ENCODE results near the gene ZFP36L2.
"Not testable (repeated sequence)": the region's sequence is repeated elsewhere in the genome, so short reads cannot be mapped to it uniquely, and the experiment has no call there.

The ZFP36L2 gene

DNA sequence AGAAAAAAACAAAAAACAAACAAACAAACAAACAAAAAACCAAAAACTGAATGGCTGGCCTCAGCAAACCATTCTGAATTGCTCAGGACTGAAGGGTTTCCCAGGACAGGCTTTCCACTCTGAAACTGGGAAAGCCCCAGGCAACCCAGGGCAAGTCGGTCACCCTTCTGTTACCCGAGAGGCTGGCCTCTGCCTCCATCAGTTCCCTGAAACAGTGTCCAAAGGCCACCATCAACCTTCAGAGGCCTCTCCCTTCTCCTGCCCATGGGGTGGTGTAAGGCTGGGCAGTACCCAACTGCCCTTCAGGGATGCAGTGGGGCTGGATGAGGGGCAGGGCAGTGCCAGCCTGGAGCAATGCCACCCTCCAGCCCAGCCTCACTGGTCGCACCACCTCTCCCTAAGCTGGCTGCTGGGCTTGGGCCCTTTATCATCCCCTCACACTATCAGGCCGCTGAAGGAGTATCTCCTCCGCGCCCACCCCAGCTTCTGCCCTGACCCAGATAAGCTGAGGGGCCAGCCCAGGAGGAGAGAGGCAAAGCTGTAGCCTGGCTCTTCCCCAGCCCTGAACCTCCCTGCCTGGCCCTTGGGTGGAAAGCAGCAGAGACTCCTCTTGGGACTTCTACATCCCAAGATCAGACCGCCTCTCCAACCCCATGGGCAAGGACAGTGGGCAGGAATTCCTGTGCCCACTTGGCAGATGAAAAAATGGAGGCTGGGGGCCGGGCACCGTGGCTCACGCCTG, 35.9 kb downstream of the ZFP36L2 start:
- TF ChIP-seq, protein P1, sequence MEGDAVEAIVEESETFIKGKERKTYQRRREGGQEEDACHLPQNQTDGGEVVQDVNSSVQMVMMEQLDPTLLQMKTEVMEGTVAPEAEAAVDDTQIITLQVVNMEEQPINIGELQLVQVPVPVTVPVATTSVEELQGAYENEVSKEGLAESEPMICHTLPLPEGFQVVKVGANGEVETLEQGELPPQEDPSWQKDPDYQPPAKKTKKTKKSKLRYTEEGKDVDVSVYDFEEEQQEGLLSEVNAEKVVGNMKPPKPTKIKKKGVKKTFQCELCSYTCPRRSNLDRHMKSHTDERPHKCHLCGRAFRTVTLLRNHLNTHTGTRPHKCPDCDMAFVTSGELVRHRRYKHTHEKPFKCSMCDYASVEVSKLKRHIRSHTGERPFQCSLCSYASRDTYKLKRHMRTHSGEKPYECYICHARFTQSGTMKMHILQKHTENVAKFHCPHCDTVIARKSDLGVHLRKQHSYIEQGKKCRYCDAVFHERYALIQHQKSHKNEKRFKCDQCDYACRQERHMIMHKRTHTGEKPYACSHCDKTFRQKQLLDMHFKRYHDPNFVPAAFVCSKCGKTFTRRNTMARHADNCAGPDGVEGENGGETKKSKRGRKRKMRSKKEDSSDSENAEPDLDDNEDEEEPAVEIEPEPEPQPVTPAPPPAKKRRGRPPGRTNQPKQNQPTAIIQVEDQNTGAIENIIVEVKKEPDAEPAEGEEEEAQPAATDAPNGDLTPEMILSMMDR (IDR thresholded peaks at IDR 0.05; ENCODE audit: low read depth, low read length) = no peak

DNA sequence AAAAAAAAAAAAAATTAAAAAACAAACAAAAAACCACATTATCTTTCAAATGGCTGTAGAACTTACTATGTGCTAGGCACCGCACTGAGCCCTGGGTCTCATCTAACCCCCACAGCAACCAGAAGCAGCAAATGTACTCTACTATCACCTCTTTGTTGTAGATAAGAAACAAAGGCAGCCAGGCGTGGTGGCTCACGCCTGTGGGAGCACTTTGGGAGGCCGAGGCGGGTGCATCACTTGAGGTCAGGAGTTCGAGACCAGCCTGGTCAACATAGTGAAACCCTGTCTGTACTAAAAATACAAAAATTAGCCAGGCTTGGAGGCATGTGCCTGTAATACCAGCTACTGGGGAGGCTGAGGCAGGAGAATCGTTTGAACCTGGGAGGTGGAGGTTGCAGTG, 36.5 kb downstream of the ZFP36L2 start:
- DNase-seq (ENCODE audit: extremely low read depth, low read depth) = not testable (repeated sequence)

More for the DNA sequence above, 35.9 kb downstream of the ZFP36L2 start:
- DNase-seq (ENCODE audit: extremely low read depth, low read depth) = no peak

DNA sequence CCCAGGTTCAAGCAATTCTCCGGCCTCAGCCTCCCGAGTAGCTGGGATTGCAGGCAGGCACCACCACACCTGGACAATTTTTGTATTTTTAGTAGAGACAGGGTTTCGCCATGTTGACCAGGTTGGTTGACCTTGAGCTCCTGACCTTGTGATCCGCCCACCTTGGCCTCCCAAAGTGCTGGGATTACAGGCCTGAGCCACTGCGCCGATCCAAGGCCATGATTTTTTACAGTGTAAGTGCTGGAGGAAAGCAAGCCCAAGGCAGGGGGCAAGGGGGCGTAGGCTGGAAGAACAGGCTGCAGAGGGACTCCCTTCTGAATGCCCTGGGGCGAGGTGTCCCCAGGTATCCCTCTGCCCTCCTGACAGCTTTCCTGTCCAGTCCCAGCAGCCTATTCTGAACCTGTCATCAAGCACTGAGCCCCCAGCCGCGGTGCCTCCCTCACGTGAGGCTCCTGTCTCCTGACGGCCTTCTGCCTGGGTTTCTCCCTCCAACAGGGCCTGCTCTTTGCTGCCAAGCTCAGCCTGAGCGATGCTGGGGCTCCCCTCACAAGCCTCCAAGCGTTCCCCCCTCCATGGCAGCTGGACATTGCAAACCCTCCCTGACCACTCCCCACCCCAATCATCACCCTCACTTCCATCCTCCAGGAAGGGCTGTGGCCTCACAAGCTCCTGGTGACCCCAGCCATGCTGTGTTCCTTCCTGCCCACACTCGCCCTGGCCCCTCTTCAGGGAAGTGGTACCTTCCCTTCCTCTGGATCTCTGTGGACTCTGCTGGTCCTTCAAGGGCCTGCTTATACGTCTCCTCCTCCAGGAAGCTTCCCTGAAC, 37.6 kb downstream of the ZFP36L2 start:
- DNase-seq (ENCODE audit: extremely low read depth, low read depth) = no peak
- TF ChIP-seq, protein P1 (IDR thresholded peaks at IDR 0.05; ENCODE audit: low read depth, low read length) = no peak

DNA sequence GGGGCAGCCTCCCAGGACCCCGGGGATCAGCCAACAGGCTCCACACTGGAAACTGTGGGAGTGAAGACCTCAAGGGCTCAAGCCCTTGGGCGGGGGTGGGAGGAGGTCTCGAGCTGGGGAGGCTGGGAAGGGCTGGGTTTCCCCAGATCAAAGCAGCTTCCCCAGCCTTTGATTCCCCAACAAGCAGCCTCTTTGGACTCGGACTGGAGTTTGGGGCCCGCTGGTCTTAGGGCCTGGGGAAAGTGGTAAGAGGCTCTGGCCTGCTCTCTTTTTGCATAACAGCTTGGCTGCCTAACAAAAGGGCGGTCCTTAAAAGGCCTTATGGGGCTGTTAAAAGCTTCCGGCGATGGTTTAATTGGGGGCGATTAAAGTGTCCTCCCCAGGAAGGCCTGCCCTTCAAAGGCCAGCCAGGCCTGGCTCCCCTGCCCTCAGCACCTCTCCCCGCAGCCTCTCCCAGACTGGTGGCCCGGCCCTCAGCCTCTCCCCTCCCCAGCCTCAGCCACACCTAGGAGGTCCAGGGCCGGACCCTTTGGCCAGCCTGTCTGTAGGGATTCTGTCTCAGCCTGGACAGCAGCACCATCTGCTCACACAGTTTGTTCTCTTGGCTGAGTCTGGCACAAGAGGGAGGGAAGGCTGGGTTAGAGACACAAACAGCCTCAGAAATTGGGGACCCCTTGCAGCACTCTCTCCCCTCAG, 39.6 kb downstream of the ZFP36L2 start:
- DNase-seq (ENCODE audit: extremely low read depth, low read depth) = no peak
- TF ChIP-seq, protein P1 (IDR thresholded peaks at IDR 0.05; ENCODE audit: low read depth, low read length) = no peak

DNA sequence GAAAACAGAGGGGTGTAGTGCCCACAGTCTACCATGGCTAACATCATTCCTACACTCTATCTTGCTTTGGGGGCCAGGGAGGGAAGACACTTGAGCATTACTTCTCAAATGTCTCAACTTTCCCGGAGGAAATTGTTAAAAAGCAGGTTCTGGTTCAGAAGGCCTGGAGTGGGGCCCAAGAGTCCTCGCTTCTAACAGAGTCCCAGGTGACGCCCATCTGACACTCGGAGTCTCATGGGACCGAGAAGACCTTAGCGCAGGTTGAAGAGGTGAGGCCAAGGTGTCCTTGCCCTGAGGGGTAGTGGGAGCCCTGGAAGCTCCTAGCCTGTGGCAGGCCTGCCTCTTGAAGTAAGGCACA, 40.1 kb downstream of the ZFP36L2 start:
- TF ChIP-seq, protein P1 (IDR thresholded peaks at IDR 0.05; ENCODE audit: low read depth, low read length) = no peak
- DNase-seq (ENCODE audit: extremely low read depth, low read depth) = no peak

DNA sequence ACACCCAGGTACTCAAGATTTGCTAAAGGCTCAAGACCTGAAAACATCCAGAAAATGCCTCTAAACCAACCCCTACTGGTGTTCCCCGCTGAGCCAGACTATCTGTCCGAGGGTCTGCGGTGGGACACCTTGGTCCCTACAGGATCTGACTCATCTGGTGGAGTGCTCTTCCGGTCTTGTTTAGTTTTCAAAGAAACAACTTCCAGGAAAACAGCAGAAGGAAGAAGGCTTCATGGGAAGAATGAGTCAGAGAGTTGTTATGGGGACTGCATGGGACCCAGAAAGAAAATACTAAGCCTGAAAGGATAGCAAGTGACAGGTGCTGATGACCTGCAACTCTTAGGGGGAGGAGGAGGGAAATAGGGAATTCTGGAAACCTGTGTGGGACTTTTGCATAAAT, 41.3 kb downstream of the ZFP36L2 start:
- TF ChIP-seq, protein P1 (IDR thresholded peaks at IDR 0.05; ENCODE audit: low read depth, low read length) = no peak
- DNase-seq (ENCODE audit: extremely low read depth, low read depth) = no peak

DNA sequence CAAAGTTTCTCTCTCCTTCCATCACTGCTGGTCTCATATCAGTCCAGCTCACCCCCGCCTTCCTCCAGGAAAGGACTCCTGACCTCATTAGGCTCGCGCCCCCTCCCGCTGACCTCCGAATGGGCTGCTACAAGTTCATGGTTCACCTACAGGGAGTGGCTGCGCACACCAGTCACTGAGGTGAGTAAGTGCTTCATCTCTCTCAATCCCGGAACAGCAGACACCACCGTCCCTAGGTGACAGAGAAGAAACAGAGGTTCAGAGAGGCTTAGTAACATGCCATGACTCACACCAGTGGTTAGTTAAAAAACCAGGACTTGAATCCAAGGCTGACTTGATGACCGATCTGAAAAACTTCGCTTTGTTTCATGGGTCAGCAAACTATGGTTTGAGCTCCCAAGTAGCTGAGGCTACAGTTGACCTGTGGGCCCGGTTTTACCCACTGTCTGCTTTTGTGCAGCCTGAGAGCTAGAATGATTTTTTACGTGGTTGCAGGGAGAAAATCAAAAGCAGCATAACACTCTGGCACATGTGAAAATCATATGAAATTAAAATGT, 42.0 kb downstream of the ZFP36L2 start:
- TF ChIP-seq, protein P1 (IDR thresholded peaks at IDR 0.05; ENCODE audit: low read depth, low read length) = no peak

More for the DNA sequence above, 42.0 kb downstream of the ZFP36L2 start:
- DNase-seq (ENCODE audit: extremely low read depth, low read depth) = no peak

Measured in AG09319 (cell line).